Measurements from ENCODE around the gene SHTN1.

- TF ChIP-seq POLR2AphosphoS5 (IDR thresholded peaks at IDR 0.05; ENCODE audit: low read depth) (no peak), CTCF (conservative IDR thresholded peaks at IDR 0.05; ENCODE audit: low read depth in 2 of 2) (no peak), ETS1 (IDR thresholded peaks at IDR 0.05) (no peak), EZH2phosphoT487 (IDR thresholded peaks at IDR 0.05; ENCODE audit: unreplicated experiment) (no peak), REST (IDR thresholded peaks at IDR 0.05; ENCODE audit: unreplicated experiment) (no peak), CREB1 (CRISPR knock-in tag; IDR thresholded peaks at IDR 0.05; ENCODE audit: low read depth) (no peak), STAT1 (IDR thresholded peaks at IDR 0.05; ENCODE audit: unreplicated experiment) (no peak), EZH2 (IDR thresholded peaks at IDR 0.05; ENCODE audit: low read depth, unreplicated experiment) (no peak), NANOG (IDR thresholded peaks at IDR 0.05; ENCODE audit: borderline replicate concordance) (no peak), ZNF114 (CRISPR knock-in tag; IDR thresholded peaks at IDR 0.05) (no peak)
Measured at GRCh38 chr10:116878123-116878522, 126.9 kb downstream of the SHTN1 start.
